Upper lobe of left lung (tissue), 4 donors: ENCODE data around the gene EYA3.

Experiments used
- CTCF ChIP-seq, 6 experiments: fragments of 450-650 bp in 4 of 6; fragments of 200-600 bp in 2 of 6; sonication (generic) in 2 of 6; IDR thresholded peaks; one replicate each; pipeline ENCODE4 v1.5.1; 2016 to 2019; ENCODE audit warnings: antibody characterized with exemption in 6 of 6
- POLR2A ChIP-seq, 4 donors: fragments of 450-650 bp; IDR thresholded peaks; one replicate each; pipeline ENCODE4 v1.5.1; 2016 to 2017; ENCODE audit warnings: antibody characterized with exemption in 4 of 4, mild to moderate bottlenecking in 2 of 4

- TF ChIP-seq CTCF (IDR thresholded peaks at IDR 0.05) = no peak
- no peak for TF ChIP-seq POLR2A (IDR thresholded peaks at IDR 0.05)
These were observed 137.0 kb downstream of the EYA3 start for GRCh38 chr1:27951396-27951795.
